B cell (primary cell): ENCODE results near the gene TPRN.

Experiments used
- EZH2 ChIP-seq: IDR thresholded peaks from 2 replicates; pipeline ENCODE4 v1.6.1; 2012; ENCODE audit warnings: borderline replicate concordance, low read depth, mild to moderate bottlenecking, moderate library complexity, low read length; ENCODE audit not compliant: insufficient read depth, poor library complexity, severe bottlenecking
- TF ChIP-seq, protein P1 (sequence below): fragments of 200-600 bp; IDR thresholded peaks from one replicate; pipeline ENCODE4 v1.8.0; 2022; ENCODE audit warnings: antibody characterized with exemption, mild to moderate bottlenecking

DNA sequence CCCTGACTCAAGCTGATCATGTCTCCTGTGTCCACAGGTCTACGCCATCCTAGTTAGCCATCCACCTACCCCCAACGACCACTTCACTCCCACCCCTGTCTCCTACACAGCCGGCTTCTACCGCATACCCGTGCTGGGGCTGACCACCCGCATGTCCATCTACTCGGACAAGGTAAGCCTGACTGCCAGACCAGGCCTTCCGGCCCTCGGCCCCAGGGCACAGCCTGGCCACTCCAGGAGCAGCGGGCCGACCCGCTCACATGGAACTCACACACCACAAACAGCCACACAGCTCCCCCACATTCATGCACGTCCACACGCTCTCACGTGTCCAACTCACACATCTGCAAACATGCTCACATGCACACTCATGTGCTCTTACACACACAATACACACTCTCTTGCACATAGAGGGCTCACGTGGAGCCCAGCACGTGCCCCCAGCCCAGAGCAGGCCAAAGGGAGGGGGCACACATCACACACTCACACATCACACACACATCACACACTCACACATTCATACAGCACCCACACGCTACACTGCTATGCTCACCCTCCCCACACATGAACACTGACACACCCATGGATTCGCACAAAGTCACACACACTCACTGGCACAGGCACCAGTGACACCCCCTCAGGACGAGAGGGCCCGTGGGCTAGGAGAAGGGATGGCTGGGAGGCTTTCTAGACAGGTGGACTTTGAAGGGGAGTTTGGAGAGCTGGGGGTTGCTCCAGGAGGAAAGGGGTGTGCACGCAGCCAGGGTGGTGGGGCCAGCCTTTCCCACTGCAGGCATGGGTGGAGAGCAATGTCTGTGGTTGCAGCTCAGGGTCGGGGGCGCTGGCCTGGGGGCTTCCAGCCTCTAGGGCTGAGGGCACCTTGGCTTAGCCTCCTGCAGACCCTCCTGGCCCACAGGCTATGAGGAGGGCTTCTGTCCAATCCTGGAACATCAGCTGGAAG, 58.3 kb downstream of the TPRN start:
- TF ChIP-seq, protein P1, sequence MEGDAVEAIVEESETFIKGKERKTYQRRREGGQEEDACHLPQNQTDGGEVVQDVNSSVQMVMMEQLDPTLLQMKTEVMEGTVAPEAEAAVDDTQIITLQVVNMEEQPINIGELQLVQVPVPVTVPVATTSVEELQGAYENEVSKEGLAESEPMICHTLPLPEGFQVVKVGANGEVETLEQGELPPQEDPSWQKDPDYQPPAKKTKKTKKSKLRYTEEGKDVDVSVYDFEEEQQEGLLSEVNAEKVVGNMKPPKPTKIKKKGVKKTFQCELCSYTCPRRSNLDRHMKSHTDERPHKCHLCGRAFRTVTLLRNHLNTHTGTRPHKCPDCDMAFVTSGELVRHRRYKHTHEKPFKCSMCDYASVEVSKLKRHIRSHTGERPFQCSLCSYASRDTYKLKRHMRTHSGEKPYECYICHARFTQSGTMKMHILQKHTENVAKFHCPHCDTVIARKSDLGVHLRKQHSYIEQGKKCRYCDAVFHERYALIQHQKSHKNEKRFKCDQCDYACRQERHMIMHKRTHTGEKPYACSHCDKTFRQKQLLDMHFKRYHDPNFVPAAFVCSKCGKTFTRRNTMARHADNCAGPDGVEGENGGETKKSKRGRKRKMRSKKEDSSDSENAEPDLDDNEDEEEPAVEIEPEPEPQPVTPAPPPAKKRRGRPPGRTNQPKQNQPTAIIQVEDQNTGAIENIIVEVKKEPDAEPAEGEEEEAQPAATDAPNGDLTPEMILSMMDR: no peak
- no peak for TF ChIP-seq EZH2
